Measurements from ENCODE around the gene PTPRN2. TPM values are rescaled to one million over a fixed set of nuclear protein-coding genes. Genes with fewer than 3 reads are reported as not detected.
"Not testable (repeated sequence)": the region's sequence is repeated elsewhere in the genome, so short reads cannot be mapped to it uniquely, and the experiment has no call there.

PTPRN2 gene
- total RNA-seq, 1 donor from 2014 or later, result 1.8 TPM

- Mint-ChIP-seq H3K9me3 (peaks cover 8% of the 10 kb centered on the region), H3K4me1 (no peaks in the 10 kb centered on the region), H3K27ac (no peak overlapping the region), H3K36me3 (ENCODE audit: low read depth) (no peaks in the 10 kb centered on the region), H3K27me3 (no peaks in the 10 kb centered on the region), H3K4me3 (no peak overlapping the region)
- no peak for DNase-seq
- CTCF ChIA-PET, result no interaction called here
- intact Hi-C loops (cut with micrococcal nuclease), result no loop called here
- POLR2A ChIA-PET, result no interaction called here
- ATAC-seq (ENCODE audit: low read depth), result no peak
- TF ChIP-seq CTCF (IDR thresholded peaks at IDR 0.05), result no peak
Observed at GRCh38 chr7:158157460-158157859, 430.2 kb downstream of the PTPRN2 start.

GRCh38 chr7:158151273-158151672, 436.4 kb downstream of the PTPRN2 start:
- POLR2A ChIA-PET; ATAC-seq (ENCODE audit: low read depth); H3K4me1 Mint-ChIP-seq; intact Hi-C loops (cut with micrococcal nuclease); CTCF ChIA-PET; H3K27ac Mint-ChIP-seq; H3K27me3 Mint-ChIP-seq; H3K4me3 Mint-ChIP-seq; H3K9me3 Mint-ChIP-seq; DNase-seq; H3K36me3 Mint-ChIP-seq (ENCODE audit: low read depth): not testable (repeated sequence)

- DNase-seq (no peak), ATAC-seq (ENCODE audit: low read depth) (no peak)
- ChIA-PET POLR2A (no interaction called here), CTCF (no interaction called here)
- TF ChIP-seq CTCF (IDR thresholded peaks at IDR 0.05), result no peak
- Mint-ChIP-seq H3K27me3 (no peaks in the 10 kb centered on the region), H3K4me1 (no peaks in the 10 kb centered on the region), H3K27ac (no peak overlapping the region), H3K36me3 (ENCODE audit: low read depth) (no peaks in the 10 kb centered on the region), H3K9me3 (peaks cover under 1% of the 10 kb centered on the region), H3K4me3 (no peak overlapping the region)
- intact Hi-C loops (cut with micrococcal nuclease), result no loop called here
Observed at GRCh38 chr7:158150234-158150633, 437.4 kb downstream of the PTPRN2 start.

- CTCF ChIA-PET; H3K9me3 Mint-ChIP-seq; H3K4me1 Mint-ChIP-seq; H3K4me3 Mint-ChIP-seq; H3K27me3 Mint-ChIP-seq; H3K27ac Mint-ChIP-seq; intact Hi-C loops (cut with micrococcal nuclease); DNase-seq; POLR2A ChIA-PET; ATAC-seq (ENCODE audit: low read depth); H3K36me3 Mint-ChIP-seq (ENCODE audit: low read depth): not testable (repeated sequence)
Observed at GRCh38 chr7:158147431-158147830, 440.2 kb downstream of the PTPRN2 start.

- intact Hi-C loops (cut with micrococcal nuclease), result no loop called here
- ChIA-PET POLR2A (no interaction called here), CTCF (no interaction called here)
- H3K4me3 Mint-ChIP-seq, result no peak overlapping the region
- no peaks in the 10 kb centered on the region for H3K27me3 Mint-ChIP-seq
- H3K36me3 Mint-ChIP-seq (ENCODE audit: low read depth), result no peaks in the 10 kb centered on the region
- no peak overlapping the region for H3K27ac Mint-ChIP-seq
- no peak for DNase-seq
- peaks cover 3% of the 10 kb centered on the region for H3K9me3 Mint-ChIP-seq
- no peak for ATAC-seq (ENCODE audit: low read depth)
- no peaks in the 10 kb centered on the region for H3K4me1 Mint-ChIP-seq
- TF ChIP-seq CTCF (IDR thresholded peaks at IDR 0.05), result no peak
Observed at GRCh38 chr7:158145370-158145769, 442.3 kb downstream of the PTPRN2 start.

- POLR2A ChIA-PET, result no interaction called here
- H3K27me3 Mint-ChIP-seq, result no peaks in the 10 kb centered on the region
- no peaks in the 10 kb centered on the region for H3K4me1 Mint-ChIP-seq
- peaks cover 3% of the 10 kb centered on the region for H3K9me3 Mint-ChIP-seq
- CTCF ChIA-PET, result no interaction called here
- no peaks in the 10 kb centered on the region for H3K36me3 Mint-ChIP-seq (ENCODE audit: low read depth)
- no peak for TF ChIP-seq CTCF (IDR thresholded peaks at IDR 0.05)
- intact Hi-C loops (cut with micrococcal nuclease), result no loop called here
- DNase-seq, result no peak
- ATAC-seq (ENCODE audit: low read depth), result no peak
- no peak overlapping the region for H3K27ac Mint-ChIP-seq
- H3K4me3 Mint-ChIP-seq, result no peak overlapping the region
Observed at GRCh38 chr7:158143196-158144120, 444.2 kb downstream of the PTPRN2 start.
